Measurements from ENCODE around the gene FOXD2.
"Not testable (repeated sequence)": the region's sequence is repeated elsewhere in the genome, so short reads cannot be mapped to it uniquely, and the experiment has no call there.

The FOXD2 gene

DNA sequence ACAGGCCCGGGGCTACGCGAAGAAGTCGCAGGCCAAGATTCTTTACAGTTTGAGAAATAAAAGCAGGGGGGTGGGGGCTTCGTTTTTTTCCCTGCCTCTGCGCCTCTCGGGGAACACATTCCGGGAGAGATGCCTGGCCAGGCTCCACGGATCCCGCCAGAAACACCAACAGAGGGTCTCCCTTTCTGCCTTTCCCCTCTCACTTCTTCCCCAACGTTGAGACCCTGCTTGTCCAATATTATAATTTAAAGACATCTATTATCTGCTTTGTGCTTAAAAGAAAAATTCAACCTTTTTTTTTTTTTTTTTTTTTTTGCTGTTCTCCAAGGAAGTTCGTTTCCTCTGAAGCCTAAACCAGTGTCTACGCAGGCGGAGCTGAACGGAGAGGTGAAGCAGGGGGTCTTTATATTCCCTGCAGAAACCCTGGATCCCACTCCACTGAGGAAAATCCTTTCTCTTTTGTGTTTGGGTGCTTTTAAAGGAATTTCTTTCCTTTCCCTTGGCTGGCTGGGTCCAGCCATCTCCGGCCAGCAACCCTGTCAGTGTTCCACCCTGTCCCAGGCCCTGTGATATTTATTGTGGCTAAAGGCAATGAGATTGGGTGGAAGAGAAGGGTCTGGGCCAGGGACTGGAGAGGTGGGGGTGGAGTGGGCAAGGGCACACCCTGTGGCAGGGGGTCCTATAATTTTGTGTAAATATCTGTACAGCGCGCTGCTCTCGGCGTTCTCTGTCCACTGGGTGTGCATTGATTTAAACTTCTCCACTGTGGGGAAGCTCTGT, 2.2 kb downstream of the FOXD2 start:
- DNase-seq (ENCODE audit: low read depth in 2 of 2), result no peak

DNA sequence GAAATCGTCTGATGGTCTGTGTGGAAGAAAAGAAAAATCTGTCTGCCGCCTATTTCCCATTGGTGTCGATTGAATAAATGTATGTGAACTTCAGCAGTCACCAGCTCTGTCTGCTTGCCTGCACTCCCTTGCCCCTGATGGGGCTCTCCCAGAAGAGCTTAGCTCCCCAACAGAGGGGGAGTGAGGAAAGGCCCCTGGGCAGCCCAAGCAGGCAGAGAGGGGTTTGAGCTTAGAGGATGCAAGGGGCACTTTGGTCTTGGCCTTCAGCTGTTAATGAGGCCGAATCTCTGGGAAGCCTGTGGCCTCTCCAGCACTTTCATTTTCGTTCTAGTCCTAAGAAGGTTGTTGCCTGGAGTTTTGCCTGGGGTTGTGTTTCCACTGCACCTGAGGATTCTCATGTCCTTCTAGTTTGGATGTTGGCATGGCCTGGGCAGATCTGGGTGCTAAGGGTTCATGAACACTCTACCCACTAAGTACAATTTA, 2.8 kb downstream of the FOXD2 start:
- DNase-seq (ENCODE audit: low read depth in 2 of 2), result no peak

DNA sequence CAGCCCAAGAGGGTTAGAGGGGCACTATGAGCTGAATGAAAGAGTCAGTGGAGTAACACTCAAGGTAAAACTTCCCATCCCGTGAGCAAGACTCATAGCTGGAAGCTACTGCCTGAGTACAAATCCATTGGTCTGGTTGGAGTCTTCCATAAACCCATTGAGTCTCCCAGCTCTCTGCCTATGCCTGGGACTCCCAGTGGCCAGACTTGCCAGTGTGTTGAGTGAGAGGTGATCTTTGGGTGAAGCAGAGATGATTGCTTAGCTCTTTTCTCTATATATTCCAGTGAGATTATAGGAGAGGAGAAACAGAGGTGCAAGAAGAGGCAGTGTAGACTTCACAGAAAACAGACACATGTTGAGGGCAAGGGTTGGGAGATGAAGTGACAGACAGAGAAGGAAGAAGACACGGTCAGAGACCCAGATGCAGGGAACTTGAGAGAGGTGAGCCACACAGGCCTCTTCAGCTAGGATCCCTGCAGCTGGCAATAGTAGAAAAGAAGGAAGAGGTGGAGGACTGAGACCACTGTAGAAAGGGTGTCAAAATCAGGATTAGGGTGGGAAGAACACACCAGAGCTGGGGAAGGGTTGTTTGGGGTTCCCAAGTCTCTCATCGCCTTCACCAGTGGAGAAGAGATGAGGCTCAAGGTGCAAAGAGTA, 3.7 kb downstream of the FOXD2 start:
- no peak for DNase-seq (ENCODE audit: low read depth in 2 of 2)

GRCh38 chr1:47442202-47442601, 4.4 kb downstream of the FOXD2 start:
- no peak for DNase-seq (ENCODE audit: low read depth in 2 of 2)

DNA sequence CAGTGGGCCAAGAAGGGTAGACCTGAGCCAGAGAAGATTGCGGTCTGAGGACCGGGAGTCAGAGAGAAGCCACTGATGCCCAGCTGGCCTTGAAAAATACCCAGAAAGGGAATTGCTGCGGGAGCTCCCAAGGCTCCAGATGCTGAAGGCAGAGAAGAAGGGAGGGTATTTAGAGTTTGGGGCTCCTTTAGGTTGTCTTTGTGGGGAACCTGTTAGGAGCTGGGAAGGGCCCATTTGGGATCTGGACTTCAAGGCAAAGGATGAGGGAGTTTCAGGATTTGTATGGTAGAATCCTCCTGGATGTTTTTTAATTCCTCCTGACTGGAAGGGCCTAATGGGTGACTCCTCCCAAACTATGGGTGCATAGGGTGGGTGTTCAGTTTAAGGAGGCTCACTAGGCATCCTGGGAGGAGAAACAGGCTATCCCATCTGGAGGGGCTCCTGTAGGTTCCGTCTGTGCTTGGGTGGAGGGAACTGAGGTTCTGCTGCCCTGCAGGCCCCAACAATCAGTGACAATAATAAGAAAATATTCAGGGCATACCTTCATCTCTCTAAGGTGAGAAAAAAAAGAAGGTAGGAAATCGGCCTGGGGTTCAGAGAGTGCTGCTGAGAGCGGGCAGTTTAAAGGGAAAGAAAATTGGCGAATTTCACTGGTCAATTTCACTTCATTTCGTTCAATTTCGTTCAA, 5.1 kb downstream of the FOXD2 start:
- DNase-seq (ENCODE audit: low read depth in 2 of 2), result no peak

GRCh38 chr1:47443530-47444296, 5.9 kb downstream of the FOXD2 start:
- no peak for DNase-seq (ENCODE audit: low read depth in 2 of 2)

- no peak for DNase-seq (ENCODE audit: low read depth in 2 of 2)
Measured at GRCh38 chr1:47444297-47444561, 6.4 kb downstream of the FOXD2 start.

- DNase-seq (ENCODE audit: low read depth in 2 of 2), result no peak
Measured at GRCh38 chr1:47444562-47445465, 7.0 kb downstream of the FOXD2 start.

DNA sequence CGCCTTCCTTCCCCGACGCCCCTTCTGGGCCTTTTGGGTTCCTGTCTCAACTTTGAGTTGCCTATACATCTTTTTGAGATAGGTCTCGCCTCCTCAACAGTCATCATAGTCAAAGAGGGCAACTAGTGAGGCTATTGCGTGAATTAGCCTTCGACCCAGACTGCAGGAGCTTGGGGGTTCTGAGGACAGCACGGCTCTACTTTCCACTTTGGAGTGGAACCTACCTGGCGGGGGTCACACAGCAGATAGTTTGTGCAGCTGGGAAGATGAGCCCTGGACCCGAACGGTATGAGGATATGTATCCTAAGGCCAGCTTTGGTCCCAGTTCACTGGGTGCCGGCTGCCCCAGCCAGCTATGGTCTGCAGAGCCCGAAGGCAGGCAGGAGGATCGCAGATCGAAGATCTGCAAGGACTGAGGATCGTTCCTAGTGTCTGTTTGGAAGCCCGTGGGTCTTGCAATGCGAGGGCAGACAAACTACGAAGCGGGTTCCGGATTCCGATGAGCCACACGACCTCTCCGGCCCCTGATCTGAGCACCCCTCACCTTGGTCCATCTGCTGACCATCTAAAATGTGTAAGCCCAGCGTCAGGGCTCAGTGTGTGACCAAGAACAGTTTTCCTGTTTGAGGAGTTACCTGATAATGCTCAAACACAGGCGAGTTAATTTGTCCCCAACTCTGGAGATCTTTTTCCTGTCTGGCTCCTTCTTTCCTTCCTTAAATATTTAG, 8.1 kb downstream of the FOXD2 start:
- no peak for DNase-seq (ENCODE audit: low read depth in 2 of 2)

- no peak for DNase-seq (ENCODE audit: low read depth in 2 of 2)
Measured at GRCh38 chr1:47448462-47449222, 10.8 kb downstream of the FOXD2 start.

GRCh38 chr1:47449822-47450552, 12.1 kb downstream of the FOXD2 start:
- DNase-seq (ENCODE audit: low read depth in 2 of 2), result no peak

GRCh38 chr1:47450606-47451005, 12.8 kb downstream of the FOXD2 start:
- DNase-seq (ENCODE audit: low read depth in 2 of 2), result no peak

DNA sequence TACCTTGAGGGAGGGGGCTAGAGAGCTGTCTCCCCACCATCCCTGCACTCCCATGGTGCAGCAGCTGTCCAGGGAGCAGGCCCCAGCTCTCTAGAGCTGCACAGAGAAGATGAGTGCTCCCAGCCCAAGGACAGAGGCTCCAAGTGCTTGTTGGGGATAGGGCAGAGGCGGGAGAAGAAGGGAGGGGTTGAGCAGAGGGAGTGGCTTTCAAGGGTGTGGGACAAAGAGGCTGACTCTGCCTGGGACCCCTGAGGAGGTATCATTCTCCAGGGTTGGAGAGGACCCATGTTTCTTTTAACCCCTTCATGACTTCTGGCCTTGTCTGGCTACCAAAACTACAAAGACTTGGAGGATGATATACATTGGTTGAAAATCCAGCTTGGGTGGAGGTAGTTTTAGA, 14.6 kb downstream of the FOXD2 start:
- no peak for DNase-seq (ENCODE audit: low read depth in 2 of 2)

DNA sequence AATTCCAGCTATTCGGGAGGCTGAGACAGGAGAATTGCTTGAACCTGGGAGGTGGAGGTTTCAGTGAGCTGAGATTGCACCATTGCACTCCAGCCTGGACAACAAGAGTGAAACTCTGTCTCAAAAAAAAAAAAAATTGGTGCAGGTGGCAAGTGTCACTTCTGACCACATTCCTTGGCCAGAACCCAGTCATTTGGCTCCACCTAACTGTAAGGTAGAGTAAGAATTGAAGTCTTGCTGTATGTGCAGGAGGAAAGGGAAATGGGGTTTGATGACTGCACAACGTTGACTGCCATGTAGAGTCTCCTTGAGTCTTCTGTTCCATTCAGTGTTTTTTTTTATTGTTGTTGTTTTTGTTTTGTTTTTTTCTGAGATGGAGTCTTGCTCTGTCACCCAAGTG, 16.1 kb downstream of the FOXD2 start:
- not testable (repeated sequence) for DNase-seq (ENCODE audit: low read depth in 2 of 2)

- no peak for DNase-seq (ENCODE audit: low read depth in 2 of 2)
Measured at GRCh38 chr1:47456250-47456649, 18.4 kb downstream of the FOXD2 start.

- not testable (repeated sequence) for DNase-seq (ENCODE audit: low read depth in 2 of 2)
Measured at GRCh38 chr1:47457547-47457946, 19.7 kb downstream of the FOXD2 start.

DNA sequence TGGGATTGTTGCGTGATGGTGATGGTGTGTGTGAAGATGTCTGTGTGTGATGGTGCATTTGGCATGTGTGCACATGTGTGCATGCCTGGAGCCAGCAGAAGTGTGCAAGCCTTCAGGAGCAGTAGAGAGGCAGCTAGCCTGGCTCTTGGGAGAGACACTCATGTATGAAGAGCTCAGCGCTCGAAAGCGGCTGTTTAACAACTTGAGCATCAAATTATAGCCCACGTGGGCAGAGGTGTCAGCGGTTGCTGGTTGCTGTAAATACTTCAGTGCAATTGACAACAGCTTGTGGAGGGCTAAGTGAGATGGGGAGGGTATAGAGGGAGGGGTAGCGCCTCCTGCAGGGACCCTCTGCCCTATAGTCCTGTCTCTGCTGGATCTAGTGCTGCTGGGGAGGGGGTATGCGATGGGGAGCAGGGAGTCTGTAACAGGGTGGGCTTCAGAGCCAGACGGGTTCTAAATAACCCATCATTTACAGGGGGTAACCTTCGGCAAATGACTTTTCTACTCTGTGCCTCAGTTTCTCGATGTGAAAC, 21.5 kb downstream of the FOXD2 start:
- DNase-seq (ENCODE audit: low read depth in 2 of 2), result no peak

DNA sequence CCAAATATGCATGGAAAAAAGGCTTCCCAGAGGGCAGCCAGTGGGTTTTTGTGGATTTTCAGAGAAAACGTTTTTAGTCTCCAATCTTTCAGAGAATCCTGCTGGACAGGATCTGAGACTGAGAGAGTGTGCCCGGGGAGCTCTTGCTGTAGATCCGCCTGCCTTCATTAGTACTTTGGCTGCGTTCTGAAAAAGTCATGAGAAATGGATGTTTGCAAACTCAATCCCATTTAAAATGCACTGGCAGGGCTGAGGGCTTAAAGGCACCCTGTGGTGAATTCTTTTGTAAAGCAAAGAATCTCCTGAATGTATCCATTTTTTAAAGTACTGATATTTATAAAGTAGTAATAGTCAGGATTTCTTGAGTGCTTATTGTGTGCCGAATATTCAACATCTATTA, 22.2 kb downstream of the FOXD2 start:
- DNase-seq (ENCODE audit: low read depth in 2 of 2), result no peak

DNA sequence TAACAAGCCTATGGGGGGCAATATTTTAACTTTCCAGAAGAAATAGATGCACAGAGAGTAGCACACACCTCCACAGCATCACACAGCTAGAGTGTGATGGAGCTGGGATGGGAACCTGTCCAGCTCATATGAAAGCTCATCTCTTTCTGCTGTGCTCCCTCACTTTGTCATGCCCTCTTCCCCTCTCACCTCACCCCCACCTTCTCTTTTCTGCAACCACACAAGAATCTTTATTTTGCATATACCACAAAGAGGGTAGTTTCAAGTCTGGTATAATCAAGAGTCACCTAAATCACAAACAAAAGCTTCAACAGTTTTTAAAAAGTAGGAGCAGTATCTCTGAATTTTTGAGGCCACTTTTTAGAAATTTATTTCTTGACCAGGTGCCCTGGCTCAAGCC, 22.6 kb downstream of the FOXD2 start:
- DNase-seq (ENCODE audit: low read depth in 2 of 2), result no peak
